K562 (cell line): ENCODE data around the gene SCP2. TPM values are rescaled to one million over a fixed set of nuclear protein-coding genes. Genes with fewer than 3 reads are reported as not detected.

Experiments used
- ATAC-seq: fragments of 200-7000 bp; cut with Tn5 transposase; 3 replicates; pipeline ENCODE4 v1.9.1; 2020; ENCODE audit warnings: moderate library complexity
- BruUV-seq: library from RNA; stranded (reverse); fragments of 400-500 nt; replicated peaks from 2 replicates; lab custom pipeline; 2021; lab: Mats Ljungman, UMichigan
- CTCF ChIA-PET: fragments of 300-600 bp; formaldehyde crosslinking; extraction: SDS; loops from one replicate; lab custom pipeline; 2021; ENCODE audit warnings: low intra/inter-chr PET ratio; lab: Yijun Ruan, JAX
- POLR2A ChIA-PET: fragments of 300-600, 350-650 bp; sonication (Branson Sonifier 250); formaldehyde crosslinking; extraction: SDS; loops from one replicate; lab custom pipeline; 2021; ENCODE audit warnings: antibody characterized with exemption, inconsistent platforms; lab: Yijun Ruan, JAX
- DNase-seq, 4 experiments: peaks; one replicate each; pipeline versions ENCODE4 v3.0.0 to v3.0.0-alpha.2; 2011 to 2018; ENCODE audit warnings: low spot score in 3 of 4, mixed read lengths in 3 of 4; ENCODE audit errors: extremely low read depth in 1 of 4
- FAIRE-seq: peaks from 2 replicates; lab custom pipeline; 2011; peaks lifted over from hg19 to GRCh38; lab: Jason Lieb, UNC
- H2AFZ ChIP-seq: 2 replicates; pipeline ENCODE4 v1.6.0; 2011; ENCODE audit warnings: low read depth, low read length, control low read depth, inconsistent platforms
- H3K27ac ChIP-seq: fragments of 200-600 bp; 3 replicates; pipeline ENCODE4 v1.8.0; 2011; ENCODE audit warnings: low read depth, mild to moderate bottlenecking, control low read depth, inconsistent platforms, low read length, moderate library complexity, mixed read lengths; ENCODE audit errors: extremely low read depth
- H3K27me3 ChIP-seq, 2 experiments: fragments of 300-600 bp in 1 of 2; 2 replicates in 1 of 2; 3 replicates in 1 of 2; pipeline versions ENCODE4 v1.6.0 to v1.8.0; 2011; ENCODE audit warnings: inconsistent platforms in 2 of 2, low read length in 2 of 2, mild to moderate bottlenecking in 1 of 2, mixed read lengths in 1 of 2, moderate library complexity in 1 of 2; ENCODE audit not compliant: control insufficient read depth in 2 of 2, insufficient read depth in 2 of 2
- H3K36me3 ChIP-seq: fragments of 300-600 bp; 3 replicates; pipeline ENCODE4 v1.8.0; 2011; ENCODE audit warnings: mild to moderate bottlenecking, low read length, inconsistent platforms; ENCODE audit not compliant: control insufficient read depth, insufficient read depth
- H3K4me1 ChIP-seq, 2 experiments: fragments of 200-600 bp in 1 of 2; replicated peaks in 1 of 2; 2 replicates in 1 of 2; 3 replicates in 1 of 2; pipeline versions ENCODE4 v1.5.1 to v1.8.0; 2011; ENCODE audit warnings: inconsistent platforms in 2 of 2, low read length in 2 of 2, mild to moderate bottlenecking in 1 of 2, mixed read lengths in 1 of 2, moderate library complexity in 1 of 2; ENCODE audit not compliant: control insufficient read depth in 2 of 2, insufficient read depth in 2 of 2
- H3K4me2 ChIP-seq: 2 replicates; pipeline ENCODE4 v1.6.1; 2011; ENCODE audit warnings: low read length, control low read depth, inconsistent platforms, mixed read lengths; ENCODE audit not compliant: insufficient read depth
- H3K4me3 ChIP-seq: fragments of 200-600 bp; sonication (generic), shearing (Covaris generic); 2 replicates; pipeline ENCODE4 v1.5.1; 2016; ENCODE audit warnings: control low read depth, inconsistent platforms
- H3K79me2 ChIP-seq: fragments of 200-600 bp; 3 replicates; pipeline ENCODE4 v1.8.0; 2011; ENCODE audit warnings: low read length, inconsistent platforms; ENCODE audit not compliant: control insufficient read depth, insufficient read depth
- H3K9ac ChIP-seq, 2 experiments: 2 replicates each; pipeline versions ENCODE4 v1.6.0 to v1.6.1; 2011; ENCODE audit warnings: low read depth in 2 of 2, low read length in 2 of 2, control low read depth in 1 of 2, inconsistent platforms in 1 of 2, mild to moderate bottlenecking in 1 of 2, mixed read lengths in 1 of 2; ENCODE audit not compliant: insufficient read depth in 1 of 2
- H3K9me1 ChIP-seq: one replicate; pipeline ENCODE4 v1.6.0; 2011; ENCODE audit warnings: inconsistent platforms, mild to moderate bottlenecking, low read length, moderate library complexity; ENCODE audit not compliant: control insufficient read depth, insufficient read depth
- H3K9me3 ChIP-seq: replicated peaks from 2 replicates; pipeline ENCODE4 v1.5.1; 2011; ENCODE audit warnings: low read depth, low read length, inconsistent platforms; ENCODE audit not compliant: control insufficient read depth, insufficient read depth
- H4K20me1 ChIP-seq: replicated peaks from 2 replicates; pipeline ENCODE4 v1.6.1; 2011; ENCODE audit warnings: low read length, inconsistent platforms, mixed read lengths; ENCODE audit not compliant: control insufficient read depth, insufficient read depth
- HIVEP1 ChIP-seq: fragments of 250-450 bp; sonication (Bioruptor Pico); IDR thresholded peaks from 2 replicates; pipeline ENCODE4 v1.4.0; 2020; ENCODE audit warnings: mild to moderate bottlenecking
- KDM4B ChIP-seq, 2 experiments: fragments of 450-650 bp in 1 of 2; sonication (generic) in 1 of 2; IDR thresholded peaks; 2 replicates each; pipeline ENCODE4 v1.6.1; 2016 to 2017; ENCODE audit warnings: borderline replicate concordance in 2 of 2, antibody characterized with exemption in 1 of 2, low read depth in 1 of 2, mild to moderate bottlenecking in 1 of 2
- KLF16 ChIP-seq: IDR thresholded peaks from 2 replicates; pipeline ENCODE4 v1.6.1; 2016; ENCODE audit warnings: antibody characterized with exemption
- MAFF ChIP-seq: IDR thresholded peaks from 2 replicates; pipeline ENCODE4 v1.6.1; 2012; ENCODE audit warnings: low read length, improper control_type of control experiment
- NCOA1 ChIP-seq: fragments of 450-650 bp; IDR thresholded peaks from 2 replicates; pipeline ENCODE4 v1.6.1; 2016; ENCODE audit warnings: low read depth
- NCOR1 ChIP-seq: fragments of 450-650 bp; IDR thresholded peaks from 2 replicates; pipeline ENCODE4 v1.6.1; 2016; ENCODE audit warnings: mild to moderate bottlenecking, moderate library complexity
- PHTF2 ChIP-seq: fragments of 250-450 bp; sonication (Bioruptor Pico); IDR thresholded peaks from 2 replicates; pipeline ENCODE4 v1.5.0; 2021; ENCODE audit warnings: mild to moderate bottlenecking
- RCOR1 ChIP-seq, 2 experiments: IDR thresholded peaks; 2 replicates each; pipeline ENCODE4 v1.6.1; 2012; ENCODE audit warnings: low read depth in 2 of 2, low read length in 2 of 2, borderline replicate concordance in 1 of 2, improper control_type of control experiment in 1 of 2
- ZNF224 ChIP-seq: sonication (generic); formaldehyde crosslinking; IDR thresholded peaks from 2 replicates; pipeline ENCODE4 v1.8.0; 2022; ENCODE audit warnings: mild to moderate bottlenecking, missing genetic modification reagents
- ZNF57 ChIP-seq: fragments of 450-650 bp; formaldehyde crosslinking; IDR thresholded peaks from 2 replicates; pipeline ENCODE4 v1.4.0; 2020; ENCODE audit warnings: mild to moderate bottlenecking, moderate library complexity
- ZNF77 ChIP-seq: fragments of 250-450 bp; sonication (Bioruptor Pico); IDR thresholded peaks from 2 replicates; pipeline ENCODE4 v1.5.0; 2020
- WGBS: fragments of 100-300 bp; shearing (Covaris generic); methylation state at CpG from one replicate; pipeline ENCODE4 v1.1.6; 2016; ENCODE audit warnings: low coverage, mixed read lengths; ENCODE audit not compliant: insufficient coverage; ENCODE audit errors: missing lambda C conversion rate; 5-methylcytosine and 5-hydroxymethylcytosine counted together
- in situ Hi-C: fragments of 300-500 bp; cut with MboI; formaldehyde crosslinking; loops from 4 replicates; pipeline ENCODE4 v1.15.0; 2018; ENCODE audit warnings: inconsistent platforms, mixed read lengths
- intact Hi-C: fragments of 100-400 bp; cut with micrococcal nuclease; formaldehyde crosslinking; loops from 2 replicates; pipeline ENCODE4 v1.14.2; 2022
- polyA plus RNA-seq, 8 experiments: library from polyadenylated mRNA; depleted of rRNA in 4 of 8; stranded (reverse) in 5 of 8; unstranded in 3 of 8; fragments of >200 nt; fragmentation: Nextera tagmentation in 2 of 8; fragmentation: Illumina TruSeq in 1 of 8; extraction: Ambion mirVana in 2 of 8; extraction: Trizol in 1 of 8; gene quantifications; 2 replicates each; pipeline versions ENCODE4 v1.2.1 to v1.2.3, GENCODE V29; 2011 to 2014; ENCODE audit warnings: inconsistent platforms in 1 of 8, missing spikeins in 1 of 8
- total RNA-seq, 7 experiments: library from RNA; depleted of rRNA in 6 of 7; stranded (reverse); fragments of >200 nt in 6 of 7; fragmentation: Illumina TruSeq in 2 of 7; extraction: Trizol in 2 of 7; gene quantifications; 2 replicates each; pipeline versions ENCODE4 v1.2.1 to v1.2.3, GENCODE V29; 2011 to 2021; ENCODE audit warnings: low replicate concordance in 1 of 7
- TF ChIP-seq, protein P1 (sequence below): fragments of 250-450 bp; sonication (Bioruptor Pico); IDR thresholded peaks from 2 replicates; pipeline ENCODE4 v1.8.0; 2022; ENCODE audit warnings: moderate library complexity, mild to moderate bottlenecking, inconsistent platforms
- TF ChIP-seq, protein P2 (sequence below): fragments of 250-450 bp; sonication (Bioruptor Pico); IDR thresholded peaks from 2 replicates; pipeline ENCODE4 v1.5.0; 2020; ENCODE audit warnings: mild to moderate bottlenecking, borderline replicate concordance

The SCP2 gene
- total and polyA plus RNA-seq, 9 of the 15 experiments (the other 6 are each of a cell fraction or from before 2014, with no cell fraction given), result 63.8 to 258 (median 106) TPM

DNA sequence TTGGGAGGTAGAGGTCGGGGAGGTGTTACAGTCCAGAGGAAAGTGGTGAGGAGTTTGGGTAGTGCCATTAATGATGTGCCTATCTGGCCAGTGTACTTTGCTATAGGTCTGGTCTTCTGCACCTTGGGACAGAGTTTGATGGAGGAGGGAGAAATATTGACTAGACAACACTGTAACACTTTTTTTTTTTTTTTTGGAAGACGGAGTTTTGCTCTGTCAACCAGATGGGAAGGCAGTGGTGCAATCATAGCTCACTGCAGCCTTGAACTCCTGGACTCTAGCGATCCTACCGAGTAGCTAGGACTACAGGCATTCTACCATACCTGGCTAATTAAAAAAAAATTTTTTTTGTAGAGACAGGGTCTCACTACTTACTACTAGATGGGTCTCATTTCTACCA, 1.9 kb downstream of the SCP2 start:
- ChIA-PET CTCF (no interaction called here), POLR2A (interaction anchor here (1.2 kb wide), 1 partner anchor 11 kb away, joined by 4 read pairs; no protein-coding TSS in a partner anchor)
- DNase-seq (no peak), FAIRE-seq (no peak), ATAC-seq (no peak)
- in situ Hi-C loops, result no loop called here
- H3K4me3 ChIP-seq, result no peak overlapping the region
- no peak overlapping the region for H2AFZ ChIP-seq
- H3K79me2 ChIP-seq, result peaks cover 2% of the 10 kb centered on the region; the same call in 1 of the 3 replicates
- H4K20me1 ChIP-seq, result no peaks in the 10 kb centered on the region
- H3K9me1 ChIP-seq, result no peaks in the 10 kb centered on the region
- no peak overlapping the region for H3K9ac ChIP-seq
- H3K36me3 ChIP-seq, result no peaks in the 10 kb centered on the region
- H3K9me3 ChIP-seq, result no peaks in the 10 kb centered on the region
- BruUV-seq, result no TSS peak
- H3K27ac ChIP-seq, result no peak overlapping the region
- WGBS, result 48% methylated on average over 4 of the region's 4 CpGs
- no peaks in the 10 kb centered on the region; a peak in 1 of 5 replicates for H3K27me3 ChIP-seq
- peaks cover 2 to 21% of the 10 kb centered on the region in 2 experiments; a peak in 2 of 5 replicates for H3K4me1 ChIP-seq
- intact Hi-C loops, result no loop called here
- H3K4me2 ChIP-seq, result no peak overlapping the region
- TF ChIP-seq ZNF224 (CRISPR knock-in tag) (no peak), HIVEP1 (CRISPR knock-in tag) (no peak), NCOR1 (no peak), RCOR1 (IDR thresholded peaks at IDR 0.05; ENCODE audit: borderline replicate concordance in 1 of 2, low read depth in 2 of 2, low read length in 2 of 2) (no peak), NCOA1 (no peak), MAFF (no peak), ZNF57 (CRISPR knock-in tag) (no peak), KDM4B (IDR thresholded peaks at IDR 0.05; ENCODE audit: borderline replicate concordance in 2 of 2, low read depth in 1 of 2) (no peak), KLF16 (no peak), ZNF77 (CRISPR knock-in tag) (no peak), PHTF2 (CRISPR knock-in tag) (no peak)
- TF ChIP-seq, protein P1, sequence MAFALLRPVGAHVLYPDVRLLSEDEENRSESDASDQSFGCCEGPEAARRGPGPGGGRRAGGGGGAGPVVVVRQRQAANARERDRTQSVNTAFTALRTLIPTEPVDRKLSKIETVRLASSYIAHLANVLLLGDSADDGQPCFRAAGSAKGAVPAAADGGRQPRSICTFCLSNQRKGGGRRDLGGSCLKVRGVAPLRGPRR (CRISPR knock-in tag), result no peak
- TF ChIP-seq, protein P2, sequence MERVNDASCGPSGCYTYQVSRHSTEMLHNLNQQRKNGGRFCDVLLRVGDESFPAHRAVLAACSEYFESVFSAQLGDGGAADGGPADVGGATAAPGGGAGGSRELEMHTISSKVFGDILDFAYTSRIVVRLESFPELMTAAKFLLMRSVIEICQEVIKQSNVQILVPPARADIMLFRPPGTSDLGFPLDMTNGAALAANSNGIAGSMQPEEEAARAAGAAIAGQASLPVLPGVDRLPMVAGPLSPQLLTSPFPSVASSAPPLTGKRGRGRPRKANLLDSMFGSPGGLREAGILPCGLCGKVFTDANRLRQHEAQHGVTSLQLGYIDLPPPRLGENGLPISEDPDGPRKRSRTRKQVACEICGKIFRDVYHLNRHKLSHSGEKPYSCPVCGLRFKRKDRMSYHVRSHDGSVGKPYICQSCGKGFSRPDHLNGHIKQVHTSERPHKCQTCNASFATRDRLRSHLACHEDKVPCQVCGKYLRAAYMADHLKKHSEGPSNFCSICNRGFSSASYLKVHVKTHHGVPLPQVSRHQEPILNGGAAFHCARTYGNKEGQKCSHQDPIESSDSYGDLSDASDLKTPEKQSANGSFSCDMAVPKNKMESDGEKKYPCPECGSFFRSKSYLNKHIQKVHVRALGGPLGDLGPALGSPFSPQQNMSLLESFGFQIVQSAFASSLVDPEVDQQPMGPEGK (CRISPR knock-in tag), result no peak
